Natural killer cell (primary cell): ENCODE data around the gene FREM1. TPM values are rescaled to one million over a fixed set of nuclear protein-coding genes. Genes with fewer than 3 reads are reported as not detected.

Source experiments
- ATAC-seq, 3 donors: fragments of 150-1000 bp in 2 of 3; fragments of 200-7000 bp in 1 of 3; cut with Tn5 transposase; 1 replicate in 1 of 3; 2 replicates in 2 of 3; pipeline ENCODE4 v1.10.0; 2021; ENCODE audit warnings: mild to moderate bottlenecking in 2 of 3, moderate library complexity in 2 of 3
- DNase-seq, 2 donors: peaks; one replicate each; pipeline versions ENCODE4 v3.0.0 to v3.0.0-alpha.2; 2013 to 2021; ENCODE audit warnings: mixed read lengths in 1 of 2
- H3K27ac ChIP-seq: one replicate; pipeline ENCODE4 v1.5.1; 2013; ENCODE audit warnings: mild to moderate bottlenecking, low read length
- H3K27me3 ChIP-seq: one replicate; pipeline ENCODE4 v1.6.1; 2013; ENCODE audit warnings: low read length; ENCODE audit not compliant: control insufficient read depth, insufficient read depth
- H3K36me3 ChIP-seq: one replicate; pipeline ENCODE4 v1.6.1; 2013; ENCODE audit warnings: low read length; ENCODE audit not compliant: control insufficient read depth, insufficient read depth
- H3K4me1 ChIP-seq: one replicate; pipeline ENCODE4 v1.6.1; 2013; ENCODE audit warnings: low read length; ENCODE audit not compliant: control insufficient read depth, insufficient read depth
- H3K4me3 ChIP-seq: one replicate; pipeline ENCODE4 v1.5.1; 2013; ENCODE audit warnings: low read length
- H3K9me3 ChIP-seq: one replicate; pipeline ENCODE4 v1.6.1; 2013; ENCODE audit warnings: low read length; ENCODE audit not compliant: control insufficient read depth, insufficient read depth
- H3K27ac Mint-ChIP-seq, 2 donors: one replicate each; pipeline ENCODE4 v1.8.0; 2022; ENCODE audit warnings: mild to moderate bottlenecking in 2 of 2, mixed read lengths in 2 of 2, moderate library complexity in 1 of 2
- H3K27me3 Mint-ChIP-seq, 2 donors: one replicate each; pipeline ENCODE4 v1.8.0; 2022; ENCODE audit warnings: low read depth in 2 of 2, mixed read lengths in 2 of 2
- H3K36me3 Mint-ChIP-seq: one replicate; pipeline ENCODE4 v1.8.0; 2022; ENCODE audit warnings: mixed read lengths
- H3K4me1 Mint-ChIP-seq, 2 donors: one replicate each; pipeline ENCODE4 v1.8.0; 2022; ENCODE audit warnings: mixed read lengths in 2 of 2
- H3K4me3 Mint-ChIP-seq: one replicate; pipeline ENCODE4 v1.8.0; 2022; ENCODE audit warnings: mild to moderate bottlenecking, moderate library complexity, mixed read lengths
- H3K9me3 Mint-ChIP-seq, 2 donors: one replicate each; pipeline ENCODE4 v1.8.0; 2022; ENCODE audit warnings: mixed read lengths in 2 of 2
- WGBS: methylation state at CpG from one replicate; pipeline ENCODE4 v1.1.7; 2013; ENCODE audit warnings: missing lambda C conversion rate; ENCODE audit not compliant: insufficient coverage; 5-methylcytosine and 5-hydroxymethylcytosine counted together
- intact Hi-C: fragments of 100-400 bp; cut with micrococcal nuclease; formaldehyde crosslinking; loops from one replicate; pipeline ENCODE4 v1.14.2; 2022
- total RNA-seq, 4 donors: library from RNA; stranded (reverse); fragments of 120-200 nt in 1 of 4; gene quantifications; one replicate each; pipeline versions ENCODE4 v1.2.3 to v1.2.4, GENCODE V29; 2013 to 2022
- TF ChIP-seq, protein P1 (sequence below): fragments of 200-600 bp; IDR thresholded peaks from one replicate; pipeline ENCODE4 v1.8.0; 2022; ENCODE audit warnings: antibody characterized with exemption

Gene FREM1
- total RNA-seq, 3 donors from 2014 or later (not counting 1 experiment from before 2014, with no cell fraction given), result 0.05 TPM; not detected in 2

DNA sequence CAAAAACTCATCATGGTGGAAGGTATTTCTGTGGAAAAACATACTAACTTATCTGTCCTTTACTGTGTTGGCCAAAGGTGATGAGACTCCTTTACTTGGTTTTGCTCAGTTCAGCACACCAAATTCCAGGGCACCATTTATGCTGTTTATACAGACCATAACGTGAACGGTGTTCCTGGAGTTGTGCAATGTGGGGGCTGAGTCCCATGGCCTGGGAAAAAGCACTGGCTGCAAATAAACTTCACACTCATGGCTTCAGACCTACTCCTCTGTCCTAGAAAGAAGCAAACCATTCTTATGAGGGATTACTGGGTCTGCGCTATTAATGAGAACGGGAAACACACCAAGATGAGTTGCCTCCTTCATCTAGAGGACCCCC, 10.4 kb downstream of the FREM1 start:
- H3K4me3 Mint-ChIP-seq, result no peak overlapping the region
- Histone ChIP-seq H3K27me3 (no peaks in the 10 kb centered on the region), H3K4me1 (no peaks in the 10 kb centered on the region), H3K4me3 (no peak overlapping the region), H3K9me3 (no peaks in the 10 kb centered on the region), H3K36me3 (no peaks in the 10 kb centered on the region), H3K27ac (no peak overlapping the region)
- no peaks in the 10 kb centered on the region for H3K9me3 Mint-ChIP-seq
- TF ChIP-seq, protein P1, sequence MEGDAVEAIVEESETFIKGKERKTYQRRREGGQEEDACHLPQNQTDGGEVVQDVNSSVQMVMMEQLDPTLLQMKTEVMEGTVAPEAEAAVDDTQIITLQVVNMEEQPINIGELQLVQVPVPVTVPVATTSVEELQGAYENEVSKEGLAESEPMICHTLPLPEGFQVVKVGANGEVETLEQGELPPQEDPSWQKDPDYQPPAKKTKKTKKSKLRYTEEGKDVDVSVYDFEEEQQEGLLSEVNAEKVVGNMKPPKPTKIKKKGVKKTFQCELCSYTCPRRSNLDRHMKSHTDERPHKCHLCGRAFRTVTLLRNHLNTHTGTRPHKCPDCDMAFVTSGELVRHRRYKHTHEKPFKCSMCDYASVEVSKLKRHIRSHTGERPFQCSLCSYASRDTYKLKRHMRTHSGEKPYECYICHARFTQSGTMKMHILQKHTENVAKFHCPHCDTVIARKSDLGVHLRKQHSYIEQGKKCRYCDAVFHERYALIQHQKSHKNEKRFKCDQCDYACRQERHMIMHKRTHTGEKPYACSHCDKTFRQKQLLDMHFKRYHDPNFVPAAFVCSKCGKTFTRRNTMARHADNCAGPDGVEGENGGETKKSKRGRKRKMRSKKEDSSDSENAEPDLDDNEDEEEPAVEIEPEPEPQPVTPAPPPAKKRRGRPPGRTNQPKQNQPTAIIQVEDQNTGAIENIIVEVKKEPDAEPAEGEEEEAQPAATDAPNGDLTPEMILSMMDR, result no peak
- H3K36me3 Mint-ChIP-seq, result no peaks in the 10 kb centered on the region
- H3K4me1 Mint-ChIP-seq, result no peaks in the 10 kb centered on the region
- H3K27me3 Mint-ChIP-seq, result no peaks in the 10 kb centered on the region
- 100% methylated on average over 4 of the region's 4 CpGs for WGBS
- intact Hi-C loops, result no loop called here
- no peak overlapping the region for H3K27ac Mint-ChIP-seq
- no peak for DNase-seq
- no peak for ATAC-seq

DNA sequence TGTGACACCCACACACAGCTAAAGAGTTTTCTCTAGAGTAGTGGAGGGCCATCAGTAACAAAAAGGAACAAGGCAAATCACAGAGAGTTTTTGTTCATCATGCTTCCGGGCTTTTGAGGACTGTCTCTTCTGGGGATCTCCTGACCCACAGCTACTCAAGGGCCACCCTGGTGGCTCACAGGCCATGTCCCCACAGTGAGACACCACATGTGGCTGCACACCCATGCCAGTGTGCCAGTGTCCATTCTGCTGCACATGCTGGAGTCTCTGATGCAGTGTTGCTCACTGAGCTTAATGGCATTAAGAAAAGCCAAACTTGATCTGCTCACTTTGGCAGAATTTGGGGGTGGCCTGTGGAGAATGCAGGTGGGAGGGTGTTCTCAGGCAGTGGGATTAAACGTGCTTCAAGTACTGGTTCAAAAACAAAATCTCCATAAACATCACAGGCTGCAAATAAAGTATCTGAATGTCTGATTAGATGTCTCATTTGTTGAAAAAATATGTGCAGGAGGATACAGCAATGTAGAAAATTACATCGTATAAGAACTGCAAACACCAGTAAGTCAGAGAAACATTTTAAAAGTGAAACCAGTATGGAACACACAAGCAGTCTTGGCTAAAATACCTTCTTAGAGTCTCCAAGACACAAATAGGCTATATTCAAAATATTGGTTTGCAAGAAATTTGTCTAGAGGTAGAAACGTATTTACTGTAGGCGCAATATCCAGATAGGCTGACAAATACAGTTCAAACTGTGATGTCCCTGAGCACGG, 11.0 kb downstream of the FREM1 start:
- intact Hi-C loops, result no loop called here
- TF ChIP-seq, protein P1, result no peak
- H3K4me3 Mint-ChIP-seq, result no peak overlapping the region
- WGBS, result 89% methylated on average over 5 of the region's 6 CpGs
- H3K4me3 ChIP-seq, result no peak overlapping the region
- H3K36me3 Mint-ChIP-seq, result no peaks in the 10 kb centered on the region
- H3K4me1 ChIP-seq, result no peaks in the 10 kb centered on the region
- H3K9me3 Mint-ChIP-seq, result no peaks in the 10 kb centered on the region
- no peaks in the 10 kb centered on the region for H3K36me3 ChIP-seq
- ATAC-seq, result no peak
- no peak overlapping the region for H3K27ac Mint-ChIP-seq
- H3K27me3 ChIP-seq, result no peaks in the 10 kb centered on the region
- no peaks in the 10 kb centered on the region for H3K4me1 Mint-ChIP-seq
- H3K9me3 ChIP-seq, result no peaks in the 10 kb centered on the region
- H3K27me3 Mint-ChIP-seq, result no peaks in the 10 kb centered on the region
- no peak overlapping the region for H3K27ac ChIP-seq
- no peak for DNase-seq

- H3K36me3 Mint-ChIP-seq, result no peaks in the 10 kb centered on the region
- H3K27ac ChIP-seq, result no peak overlapping the region
- H3K4me1 Mint-ChIP-seq, result no peaks in the 10 kb centered on the region
- no peaks in the 10 kb centered on the region for H3K27me3 ChIP-seq
- WGBS, result 89% methylated on average over 1 of the region's 1 CpG
- intact Hi-C loops, result no loop called here
- no peak overlapping the region for H3K4me3 Mint-ChIP-seq
- no peak overlapping the region for H3K27ac Mint-ChIP-seq
- H3K27me3 Mint-ChIP-seq, result no peaks in the 10 kb centered on the region
- ATAC-seq, result no peak
- no peak for DNase-seq
- H3K4me3 ChIP-seq, result no peak overlapping the region
- no peaks in the 10 kb centered on the region for H3K4me1 ChIP-seq
- no peaks in the 10 kb centered on the region for H3K9me3 ChIP-seq
- H3K36me3 ChIP-seq, result no peaks in the 10 kb centered on the region
- H3K9me3 Mint-ChIP-seq, result peaks cover 0 to 3% of the 10 kb centered on the region in 2 donors
- TF ChIP-seq, protein P1, result no peak
Observed at GRCh38 chr9:14895806-14896205, 14.4 kb downstream of the FREM1 start.

DNA sequence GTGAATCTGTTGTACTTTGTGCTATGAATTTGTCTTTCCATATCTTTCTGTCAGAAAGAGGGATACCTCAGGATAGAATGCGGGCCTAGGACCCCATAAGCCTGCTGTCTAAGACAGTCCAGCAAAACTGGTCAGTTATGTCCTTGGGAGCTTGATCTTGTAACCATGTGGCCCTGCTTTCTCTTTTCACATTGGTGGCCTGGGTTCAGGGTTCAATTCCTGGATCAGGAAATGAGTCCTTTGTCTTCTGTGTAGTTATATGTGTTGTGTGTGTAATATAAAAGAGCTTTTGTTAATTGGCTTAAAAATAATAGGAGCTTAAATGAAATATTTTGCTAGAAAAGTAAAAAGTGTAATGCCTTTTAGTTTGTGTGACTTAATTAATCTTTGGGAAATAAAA, 16.9 kb downstream of the FREM1 start:
- 72% methylated on average over 1 of the region's 1 CpG for WGBS
- H3K4me3 ChIP-seq, result no peak overlapping the region

More for the DNA sequence above, 16.9 kb downstream of the FREM1 start:
- Histone ChIP-seq H3K27me3 (no peaks in the 10 kb centered on the region), H3K4me1 (no peaks in the 10 kb centered on the region), H3K27ac (no peak overlapping the region), H3K36me3 (no peaks in the 10 kb centered on the region), H3K9me3 (no peaks in the 10 kb centered on the region)
- no peaks in the 10 kb centered on the region for H3K36me3 Mint-ChIP-seq
- DNase-seq (no peak), ATAC-seq (no peak)
- H3K27ac Mint-ChIP-seq, result no peak overlapping the region
- H3K27me3 Mint-ChIP-seq, result peaks cover 0 to 3% of the 10 kb centered on the region in 2 donors
- TF ChIP-seq, protein P1, result no peak
- peaks cover 0 to 3% of the 10 kb centered on the region in 2 donors for H3K9me3 Mint-ChIP-seq
- H3K4me3 Mint-ChIP-seq, result no peak overlapping the region
- intact Hi-C loops, result no loop called here
- H3K4me1 Mint-ChIP-seq, result no peaks in the 10 kb centered on the region
